GM20000 (cell line): Measurements from ENCODE around the gene PGPEP1.

Experiments
- DNase-seq: peaks from one replicate; pipeline ENCODE4 v3.0.0; 2012; ENCODE audit warnings: low spot score
- TF ChIP-seq, protein P1 (sequence below): IDR thresholded peaks from 2 replicates; pipeline ENCODE4 v1.5.1; 2012; ENCODE audit warnings: mild to moderate bottlenecking, control low read depth; ENCODE audit errors: extremely low read depth, missing control alignments

PGPEP1 gene

DNA sequence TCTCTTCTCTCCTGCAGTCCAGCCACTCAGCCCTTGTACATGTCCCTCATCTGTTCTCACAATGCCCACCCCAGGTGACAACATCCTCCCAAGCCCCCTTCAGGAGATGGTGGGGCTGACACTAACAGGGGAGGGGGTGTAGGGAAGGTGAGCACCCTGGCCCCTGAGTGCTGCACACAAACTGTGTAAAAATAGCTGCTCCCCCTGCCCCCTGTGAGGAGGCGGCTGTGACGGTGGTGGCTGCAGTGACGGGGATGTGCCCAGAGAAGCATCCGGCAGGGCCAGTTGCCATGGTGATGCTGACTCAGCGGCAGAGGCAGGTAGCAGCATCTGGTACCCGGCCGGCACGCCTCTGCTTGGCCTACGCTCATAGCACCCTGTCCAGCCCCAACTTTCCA is 45.9 kb upstream of the PGPEP1 start:
- DNase-seq: no peak
- TF ChIP-seq, protein P1, sequence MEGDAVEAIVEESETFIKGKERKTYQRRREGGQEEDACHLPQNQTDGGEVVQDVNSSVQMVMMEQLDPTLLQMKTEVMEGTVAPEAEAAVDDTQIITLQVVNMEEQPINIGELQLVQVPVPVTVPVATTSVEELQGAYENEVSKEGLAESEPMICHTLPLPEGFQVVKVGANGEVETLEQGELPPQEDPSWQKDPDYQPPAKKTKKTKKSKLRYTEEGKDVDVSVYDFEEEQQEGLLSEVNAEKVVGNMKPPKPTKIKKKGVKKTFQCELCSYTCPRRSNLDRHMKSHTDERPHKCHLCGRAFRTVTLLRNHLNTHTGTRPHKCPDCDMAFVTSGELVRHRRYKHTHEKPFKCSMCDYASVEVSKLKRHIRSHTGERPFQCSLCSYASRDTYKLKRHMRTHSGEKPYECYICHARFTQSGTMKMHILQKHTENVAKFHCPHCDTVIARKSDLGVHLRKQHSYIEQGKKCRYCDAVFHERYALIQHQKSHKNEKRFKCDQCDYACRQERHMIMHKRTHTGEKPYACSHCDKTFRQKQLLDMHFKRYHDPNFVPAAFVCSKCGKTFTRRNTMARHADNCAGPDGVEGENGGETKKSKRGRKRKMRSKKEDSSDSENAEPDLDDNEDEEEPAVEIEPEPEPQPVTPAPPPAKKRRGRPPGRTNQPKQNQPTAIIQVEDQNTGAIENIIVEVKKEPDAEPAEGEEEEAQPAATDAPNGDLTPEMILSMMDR: no peak

DNA sequence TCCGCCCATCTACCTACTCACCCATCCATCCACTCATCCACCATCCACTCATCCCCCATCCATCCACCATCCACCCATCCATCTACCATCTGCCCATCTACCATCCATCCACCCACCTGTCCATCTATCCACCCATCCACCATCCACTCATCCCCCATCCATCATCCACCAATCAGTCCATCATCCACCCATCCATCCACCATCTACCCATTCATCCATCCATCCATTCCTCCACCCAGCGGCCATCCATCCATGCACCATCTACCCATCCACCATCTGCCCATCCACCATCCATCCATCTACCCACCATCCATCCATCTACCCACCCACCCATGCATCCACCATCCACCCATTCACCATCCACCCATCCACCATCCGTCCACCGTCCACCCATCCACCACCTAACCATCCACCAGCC is 45.4 kb upstream of the PGPEP1 start:
- TF ChIP-seq, protein P1: no peak
- DNase-seq: no peak

DNA sequence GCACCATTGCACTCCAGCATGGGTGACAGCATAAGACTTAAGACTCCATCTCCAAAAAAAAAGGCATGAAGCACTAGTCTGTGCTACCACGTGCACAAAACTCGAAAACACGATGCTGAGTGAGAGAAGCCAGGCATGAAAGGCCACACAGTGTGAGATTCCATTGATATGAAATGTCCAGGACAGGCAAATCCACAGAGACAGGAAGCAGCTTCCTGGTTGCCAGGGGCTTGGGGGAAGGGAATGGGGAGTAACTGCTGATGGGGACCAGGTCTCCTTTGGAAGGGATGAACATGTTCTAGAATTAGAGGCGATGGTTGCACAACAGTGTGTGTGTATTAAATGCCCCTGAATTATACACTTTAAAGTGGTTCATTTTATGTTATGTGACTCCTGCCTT is 43.1 kb upstream of the PGPEP1 start:
- no peak for DNase-seq
- TF ChIP-seq, protein P1: no peak

DNA sequence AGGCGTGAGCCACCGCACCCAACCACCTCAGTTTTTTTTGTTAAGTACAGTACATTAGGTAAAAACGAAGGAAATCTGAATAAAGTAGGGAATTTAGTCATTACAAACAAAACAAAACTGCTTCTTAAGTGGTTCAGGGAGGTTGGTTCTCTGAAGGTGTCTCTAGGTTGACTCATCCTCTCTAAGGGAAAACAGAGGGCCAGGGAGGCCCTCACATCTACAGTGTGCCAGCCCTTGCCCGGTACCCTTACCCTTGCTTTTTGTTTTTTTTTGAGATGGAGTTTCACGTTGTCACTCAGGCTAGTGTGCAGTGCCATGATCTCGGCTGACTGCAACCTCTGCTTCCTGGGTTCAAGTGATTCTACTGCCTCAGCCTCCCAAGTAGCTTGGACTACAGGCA is 41.8 kb upstream of the PGPEP1 start:
- TF ChIP-seq, protein P1: no peak
- no peak for DNase-seq

DNA sequence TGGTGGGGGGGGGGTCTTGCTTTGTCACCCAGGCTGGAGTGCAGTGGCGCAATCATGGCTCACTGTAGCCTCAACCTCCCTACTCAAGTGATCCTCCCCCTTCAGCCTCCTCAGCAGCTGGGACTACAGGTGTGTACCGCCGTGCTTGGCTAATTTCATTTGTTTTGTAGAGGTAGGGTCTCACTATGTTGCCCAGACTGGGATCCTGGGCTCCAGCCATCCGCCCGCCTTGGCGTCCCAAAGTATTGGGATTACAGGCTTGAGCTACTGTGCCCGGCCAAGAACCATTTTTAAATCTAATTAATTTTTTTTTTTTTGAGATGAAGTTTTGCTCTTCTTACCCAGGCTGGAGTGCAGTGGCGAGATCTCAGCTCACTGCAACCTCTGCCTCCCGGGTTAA is 40.7 kb upstream of the PGPEP1 start:
- no peak for DNase-seq
- TF ChIP-seq, protein P1: no peak

DNA sequence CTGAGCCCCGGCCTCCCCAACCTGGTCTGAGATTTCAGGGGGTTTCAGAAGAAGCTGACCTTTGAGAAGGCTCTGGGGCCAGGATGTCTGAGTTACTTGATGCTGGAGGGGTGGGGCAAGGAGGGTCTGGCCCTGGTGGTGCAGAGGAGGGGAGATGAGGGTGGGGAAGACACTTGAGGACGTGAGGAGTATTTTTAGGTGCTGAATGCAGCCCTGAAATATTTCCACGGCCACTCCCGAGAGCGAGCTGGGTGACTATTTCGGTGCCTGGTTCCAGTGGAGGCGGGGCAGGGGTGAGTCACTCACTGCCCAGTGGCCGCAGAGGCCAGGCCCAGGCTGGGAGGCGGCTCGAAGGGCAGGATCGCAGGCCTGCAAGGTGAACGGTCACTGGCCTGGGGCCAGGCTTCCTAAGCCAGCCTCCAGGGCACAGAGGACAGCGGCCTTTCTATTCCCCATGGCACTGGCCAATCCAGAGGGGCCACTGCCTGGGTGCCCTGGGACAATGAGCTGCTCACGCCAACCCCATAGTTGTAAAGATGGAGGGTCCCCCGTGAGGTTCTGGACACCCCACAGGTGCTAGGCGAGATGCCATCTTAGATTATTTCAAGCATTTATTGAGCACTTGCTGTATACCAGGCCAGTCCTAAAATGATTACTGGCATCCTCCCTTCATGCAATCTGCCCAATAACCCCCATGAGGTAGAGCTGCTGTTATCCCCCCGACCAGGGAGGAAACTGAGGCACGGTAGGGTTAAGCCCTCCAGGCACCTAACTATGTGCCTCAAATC is 39.3 kb upstream of the PGPEP1 start:
- TF ChIP-seq, protein P1: no peak
- DNase-seq: no peak

DNA sequence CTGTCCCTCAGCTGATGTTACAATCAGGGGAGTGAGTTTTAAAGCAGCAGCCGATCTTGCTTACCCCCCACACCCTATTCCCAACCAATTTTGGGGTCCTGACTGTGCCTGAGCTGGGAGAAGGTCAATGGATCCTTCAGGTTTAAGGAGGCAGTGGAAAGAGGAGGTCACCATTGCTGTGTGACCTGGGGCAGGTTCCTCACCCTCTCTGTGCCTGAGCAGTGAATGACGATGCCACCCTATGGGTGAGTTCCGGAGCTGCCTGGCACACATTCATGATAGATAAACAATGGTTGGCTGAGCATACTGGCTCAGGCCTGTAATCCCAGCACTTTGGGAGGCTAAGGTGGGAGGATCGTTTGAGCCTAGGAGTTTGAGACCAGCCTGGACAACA is 38.7 kb upstream of the PGPEP1 start:
- TF ChIP-seq, protein P1: no peak
- DNase-seq: no peak
